Prostate gland (tissue), 2 donors: Measurements from ENCODE around the gene RNASET2.

Experiments used
- POLR2A ChIP-seq: fragments of 450-650 bp; IDR thresholded peaks from one replicate; pipeline ENCODE4 v1.6.1; 2016; ENCODE audit warnings: antibody characterized with exemption, mild to moderate bottlenecking
- POLR2AphosphoS5 ChIP-seq: sonication (generic); formaldehyde crosslinking; IDR thresholded peaks from one replicate; pipeline ENCODE4 v1.6.1; 2017; ENCODE audit warnings: antibody characterized with exemption
- TF ChIP-seq, protein P1 (sequence below), 4 experiments: fragments of 200-600 bp in 2 of 4; fragments of 450-650 bp in 2 of 4; sonication (generic) in 2 of 4; IDR thresholded peaks; 1 replicate in 3 of 4; 2 replicates in 1 of 4; pipeline ENCODE4 v1.5.1; 2016 to 2019; ENCODE audit warnings: antibody characterized with exemption in 4 of 4, mild to moderate bottlenecking in 2 of 4, moderate library complexity in 2 of 4

DNA sequence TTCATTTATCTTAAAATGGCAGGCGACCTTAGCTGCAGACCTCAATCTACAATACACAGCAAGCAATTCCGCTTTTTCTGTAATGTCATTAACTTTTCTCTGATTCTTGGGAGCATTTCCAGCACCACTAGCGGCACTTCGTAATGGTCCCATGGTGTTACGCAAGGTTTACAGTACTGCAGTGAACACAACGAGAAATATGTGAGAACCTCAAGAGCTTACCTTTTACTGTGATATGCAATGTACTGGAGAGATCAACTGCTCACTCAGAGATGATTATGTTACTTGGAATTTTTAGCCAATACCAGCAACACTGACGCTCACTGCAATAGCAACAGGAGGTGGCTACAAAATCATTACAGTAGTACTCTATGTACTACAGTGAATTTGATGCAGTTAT lies 40.1 kb upstream of the RNASET2 start:
- TF ChIP-seq, protein P1, sequence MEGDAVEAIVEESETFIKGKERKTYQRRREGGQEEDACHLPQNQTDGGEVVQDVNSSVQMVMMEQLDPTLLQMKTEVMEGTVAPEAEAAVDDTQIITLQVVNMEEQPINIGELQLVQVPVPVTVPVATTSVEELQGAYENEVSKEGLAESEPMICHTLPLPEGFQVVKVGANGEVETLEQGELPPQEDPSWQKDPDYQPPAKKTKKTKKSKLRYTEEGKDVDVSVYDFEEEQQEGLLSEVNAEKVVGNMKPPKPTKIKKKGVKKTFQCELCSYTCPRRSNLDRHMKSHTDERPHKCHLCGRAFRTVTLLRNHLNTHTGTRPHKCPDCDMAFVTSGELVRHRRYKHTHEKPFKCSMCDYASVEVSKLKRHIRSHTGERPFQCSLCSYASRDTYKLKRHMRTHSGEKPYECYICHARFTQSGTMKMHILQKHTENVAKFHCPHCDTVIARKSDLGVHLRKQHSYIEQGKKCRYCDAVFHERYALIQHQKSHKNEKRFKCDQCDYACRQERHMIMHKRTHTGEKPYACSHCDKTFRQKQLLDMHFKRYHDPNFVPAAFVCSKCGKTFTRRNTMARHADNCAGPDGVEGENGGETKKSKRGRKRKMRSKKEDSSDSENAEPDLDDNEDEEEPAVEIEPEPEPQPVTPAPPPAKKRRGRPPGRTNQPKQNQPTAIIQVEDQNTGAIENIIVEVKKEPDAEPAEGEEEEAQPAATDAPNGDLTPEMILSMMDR (IDR thresholded peaks at IDR 0.05) = no peak
- TF ChIP-seq POLR2AphosphoS5 (no peak), POLR2A (no peak)
